Coronary artery (tissue), 2 donors: Measurements from ENCODE around the gene MTMR3.

Experiments used
- DNase-seq: peaks from one replicate; pipeline ENCODE4 v3.0.0-alpha.2; 2017; ENCODE audit warnings: low spot score
- H3K27ac ChIP-seq, 2 donors: fragments of 200-600 bp; sonication (generic); one replicate each; pipeline ENCODE4 v1.5.1; 2016 to 2019
- H3K4me3 ChIP-seq: fragments of 200-600 bp; sonication (generic); 2 replicates; pipeline ENCODE4 v1.5.1; 2016; ENCODE audit warnings: mild to moderate bottlenecking, moderate library complexity
- CTCF ChIP-seq: fragments of 200-600 bp; sonication (generic); IDR thresholded peaks from one replicate; pipeline ENCODE4 v1.5.1; 2019; ENCODE audit warnings: antibody characterized with exemption

MTMR3 gene

GRCh38 chr22:30021881-30022619 is 139.1 kb downstream of the MTMR3 start:
- no peak for TF ChIP-seq CTCF
- DNase-seq: no peak
- H3K4me3 ChIP-seq: no peak overlapping the region
- no peak overlapping the region for H3K27ac ChIP-seq

- Histone ChIP-seq H3K27ac (no peak overlapping the region), H3K4me3 (no peak overlapping the region)
- TF ChIP-seq CTCF: no peak
- DNase-seq: no peak
Observed at GRCh38 chr22:30023099-30023660, 140.2 kb downstream of the MTMR3 start.

GRCh38 chr22:30024231-30024630 is 141.3 kb downstream of the MTMR3 start:
- no peak for DNase-seq
- no peak for TF ChIP-seq CTCF
- no peak overlapping the region for H3K27ac ChIP-seq
- no peak overlapping the region for H3K4me3 ChIP-seq

GRCh38 chr22:30025221-30025620 is 142.2 kb downstream of the MTMR3 start:
- no peak for TF ChIP-seq CTCF
- DNase-seq: no peak
- no peak overlapping the region for H3K27ac ChIP-seq
- no peak overlapping the region for H3K4me3 ChIP-seq

GRCh38 chr22:30026756-30027155 is 143.8 kb downstream of the MTMR3 start:
- no peak overlapping the region for H3K4me3 ChIP-seq
- no peak for TF ChIP-seq CTCF
- no peak overlapping the region for H3K27ac ChIP-seq
- no peak for DNase-seq

GRCh38 chr22:30027169-30027568 is 144.2 kb downstream of the MTMR3 start:
- TF ChIP-seq CTCF: no peak
- H3K27ac ChIP-seq: no peak overlapping the region
- H3K4me3 ChIP-seq: no peak overlapping the region
- DNase-seq: no peak

- no peak for DNase-seq
- H3K4me3 ChIP-seq: no peak overlapping the region
- no peak for TF ChIP-seq CTCF
- H3K27ac ChIP-seq: no peak overlapping the region
Observed at GRCh38 chr22:30027791-30028190, 144.8 kb downstream of the MTMR3 start.
